Activated T-cell treated with anti-CD3 and anti-CD28 coated beads, Interleukin-2, amount 50 U/mL, for 1 hour (primary cell): ENCODE results near the gene CYTH4.
A peak's percentile ranks its signal among the peaks of the same experiment; 100 is the strongest.
"Not testable (repeated sequence)": the region's sequence is repeated elsewhere in the genome, so short reads cannot be mapped to it uniquely, and the experiment has no call there.

ENCODE experiments used
- DNase-seq: peaks from one replicate; pipeline ENCODE4 v3.0.0-alpha.2; 2020

Gene CYTH4

GRCh38 chr22:37311761-37312312 lies 29.5 kb downstream of the CYTH4 start:
- DNase-seq, result no peak

- DNase-seq, result no peak
These were observed 30.4 kb downstream of the CYTH4 start for GRCh38 chr22:37312549-37313183.

GRCh38 chr22:37313376-37314314 lies 31.3 kb downstream of the CYTH4 start:
- DNase-seq, result no peak

GRCh38 chr22:37314315-37315074 lies 32.2 kb downstream of the CYTH4 start:
- no peak for DNase-seq

GRCh38 chr22:37316405-37316804 lies 34.1 kb downstream of the CYTH4 start:
- no peak for DNase-seq

GRCh38 chr22:37316875-37317371 lies 34.6 kb downstream of the CYTH4 start:
- DNase-seq, result peak; percentile 72

GRCh38 chr22:37317698-37318210 lies 35.4 kb downstream of the CYTH4 start:
- DNase-seq, result no peak

- no peak for DNase-seq
These were observed 36.2 kb downstream of the CYTH4 start for GRCh38 chr22:37318364-37319109.

- DNase-seq, result no peak
These were observed 37.2 kb downstream of the CYTH4 start for GRCh38 chr22:37319469-37319868.

GRCh38 chr22:37320726-37321677 lies 38.7 kb downstream of the CYTH4 start:
- DNase-seq, result no peak

GRCh38 chr22:37324340-37325038 lies 42.2 kb downstream of the CYTH4 start:
- DNase-seq, result no peak

GRCh38 chr22:37325039-37325395 lies 42.7 kb downstream of the CYTH4 start:
- DNase-seq, result no peak

- DNase-seq, result no peak
These were observed 44.4 kb downstream of the CYTH4 start for GRCh38 chr22:37326726-37327125.

GRCh38 chr22:37328017-37328416 lies 45.7 kb downstream of the CYTH4 start:
- DNase-seq, result no peak

- DNase-seq, result not testable (repeated sequence)
These were observed 46.4 kb downstream of the CYTH4 start for GRCh38 chr22:37328538-37329237.

GRCh38 chr22:37329238-37330140 lies 47.2 kb downstream of the CYTH4 start:
- DNase-seq, result no peak

- DNase-seq, result no peak
These were observed 48.1 kb downstream of the CYTH4 start for GRCh38 chr22:37330200-37331033.
